ENCODE data around the gene ZNF775.

The ZNF775 gene

GRCh38 chr7:150379441-150380379, 580 bp downstream of the ZNF775 start:
- TF ChIP-seq, protein P1, sequence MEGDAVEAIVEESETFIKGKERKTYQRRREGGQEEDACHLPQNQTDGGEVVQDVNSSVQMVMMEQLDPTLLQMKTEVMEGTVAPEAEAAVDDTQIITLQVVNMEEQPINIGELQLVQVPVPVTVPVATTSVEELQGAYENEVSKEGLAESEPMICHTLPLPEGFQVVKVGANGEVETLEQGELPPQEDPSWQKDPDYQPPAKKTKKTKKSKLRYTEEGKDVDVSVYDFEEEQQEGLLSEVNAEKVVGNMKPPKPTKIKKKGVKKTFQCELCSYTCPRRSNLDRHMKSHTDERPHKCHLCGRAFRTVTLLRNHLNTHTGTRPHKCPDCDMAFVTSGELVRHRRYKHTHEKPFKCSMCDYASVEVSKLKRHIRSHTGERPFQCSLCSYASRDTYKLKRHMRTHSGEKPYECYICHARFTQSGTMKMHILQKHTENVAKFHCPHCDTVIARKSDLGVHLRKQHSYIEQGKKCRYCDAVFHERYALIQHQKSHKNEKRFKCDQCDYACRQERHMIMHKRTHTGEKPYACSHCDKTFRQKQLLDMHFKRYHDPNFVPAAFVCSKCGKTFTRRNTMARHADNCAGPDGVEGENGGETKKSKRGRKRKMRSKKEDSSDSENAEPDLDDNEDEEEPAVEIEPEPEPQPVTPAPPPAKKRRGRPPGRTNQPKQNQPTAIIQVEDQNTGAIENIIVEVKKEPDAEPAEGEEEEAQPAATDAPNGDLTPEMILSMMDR (IDR thresholded peaks at IDR 0.05): 0 out of 2 replicates have a peak, but pooled peaks have one; percentile 4
- TF ChIP-seq ZFX (IDR thresholded peaks at IDR 0.05; ENCODE audit: borderline replicate concordance): no peak
- H3K27ac ChIP-seq: peak overlapping the region; percentile 98

GRCh38 chr7:150380463-150380862, 1.3 kb downstream of the ZNF775 start:
- TF ChIP-seq, protein P1 (IDR thresholded peaks at IDR 0.05): no peak
- TF ChIP-seq ZFX (IDR thresholded peaks at IDR 0.05; ENCODE audit: borderline replicate concordance): no peak
- H3K27ac ChIP-seq: peak overlapping the region; percentile 98; the same call in 1 of the 2 replicates

GRCh38 chr7:150381096-150381495, 2.0 kb downstream of the ZNF775 start:
- TF ChIP-seq, protein P1 (IDR thresholded peaks at IDR 0.05): no peak
- no peak for TF ChIP-seq ZFX (IDR thresholded peaks at IDR 0.05; ENCODE audit: borderline replicate concordance)
- H3K27ac ChIP-seq: peak overlapping the region; percentile 98; the same call in 1 of the 2 replicates

- no peak overlapping the region for H3K27ac ChIP-seq
- no peak for TF ChIP-seq ZFX (IDR thresholded peaks at IDR 0.05; ENCODE audit: borderline replicate concordance)
Measured at GRCh38 chr7:150381785-150382122, 2.6 kb downstream of the ZNF775 start.

- peak overlapping the region; percentile 41 for H3K27ac ChIP-seq
- TF ChIP-seq, protein P1 (IDR thresholded peaks at IDR 0.05): no peak
- no peak for TF ChIP-seq ZFX (IDR thresholded peaks at IDR 0.05; ENCODE audit: borderline replicate concordance)
Measured at GRCh38 chr7:150382123-150382843, 3.2 kb downstream of the ZNF775 start.

GRCh38 chr7:150382844-150383225, 3.7 kb downstream of the ZNF775 start:
- TF ChIP-seq, protein P1 (IDR thresholded peaks at IDR 0.05): no peak
- TF ChIP-seq ZFX (IDR thresholded peaks at IDR 0.05; ENCODE audit: borderline replicate concordance): no peak
- H3K27ac ChIP-seq: peak overlapping the region; percentile 41

GRCh38 chr7:150383710-150384397, 4.7 kb downstream of the ZNF775 start:
- TF ChIP-seq ZFX (IDR thresholded peaks at IDR 0.05; ENCODE audit: borderline replicate concordance): no peak
- TF ChIP-seq, protein P1 (IDR thresholded peaks at IDR 0.05): no peak
- peak overlapping the region; percentile 41 for H3K27ac ChIP-seq

Data from 22Rv1 (cell line).